HL-60 (cell line): ENCODE data around the gene GCM1.

ENCODE experiments used
- DNase-seq, 2 experiments: peaks; one replicate each; pipeline ENCODE4 v3.0.0-alpha.2; 2010 to 2020; ENCODE audit warnings: low read depth in 1 of 2, low spot score in 1 of 2
- H3K27ac ChIP-seq: fragments of 250-450 bp; sonication (Bioruptor Pico); replicated peaks from 2 replicates; pipeline ENCODE4 v1.5.1; 2020; ENCODE audit warnings: mild to moderate bottlenecking, moderate library complexity
- H3K27me3 ChIP-seq: fragments of 250-450 bp; sonication (Bioruptor Pico); 2 replicates; pipeline ENCODE4 v1.5.1; 2021; ENCODE audit warnings: mild to moderate bottlenecking, moderate library complexity; ENCODE audit not compliant: insufficient read depth, poor library complexity, severe bottlenecking
- H3K4me3 ChIP-seq: replicated peaks from 2 replicates; pipeline ENCODE4 v1.5.1; 2011; ENCODE audit warnings: mild to moderate bottlenecking, control low read depth, low read length; ENCODE audit not compliant: insufficient read depth
- CTCF ChIP-seq: IDR thresholded peaks from one replicate; pipeline ENCODE4 v1.5.1; 2011; ENCODE audit warnings: low read length, control low read depth, inconsistent platforms; ENCODE audit not compliant: insufficient read depth
- GABPA ChIP-seq: IDR thresholded peaks from 2 replicates; pipeline ENCODE4 v1.6.1; 2012; ENCODE audit warnings: low read depth
- POLR2AphosphoS5 ChIP-seq: IDR thresholded peaks from 2 replicates; pipeline ENCODE4 v1.6.1; 2012; ENCODE audit warnings: low read depth
- REST ChIP-seq: IDR thresholded peaks from 2 replicates; pipeline ENCODE4 v1.6.1; 2012; ENCODE audit warnings: low read depth; ENCODE audit not compliant: insufficient replicate concordance
- SPI1 ChIP-seq: IDR thresholded peaks from 2 replicates; pipeline ENCODE4 v1.6.1; 2012; ENCODE audit warnings: low read depth, mild to moderate bottlenecking, borderline replicate concordance

Gene GCM1

GRCh38 chr6:53178837-53179432, 30.3 kb upstream of the GCM1 start:
- Histone ChIP-seq H3K4me3 (no peak overlapping the region), H3K27ac (no peak overlapping the region), H3K27me3 (no peaks in the 10 kb centered on the region)
- TF ChIP-seq POLR2AphosphoS5 (no peak), SPI1 (no peak), REST (no peak), GABPA (no peak), CTCF (no peak)
- no peak for DNase-seq

- H3K4me3 ChIP-seq = no peak overlapping the region
- H3K27me3 ChIP-seq = no peaks in the 10 kb centered on the region
- DNase-seq = no peak
- H3K27ac ChIP-seq = no peak overlapping the region
- no peak for TF ChIP-seq SPI1
- no peak for TF ChIP-seq REST
- no peak for TF ChIP-seq POLR2AphosphoS5
- no peak for TF ChIP-seq GABPA
- TF ChIP-seq CTCF = no peak
These were observed 26.4 kb upstream of the GCM1 start for GRCh38 chr6:53175027-53175426.

- H3K4me3 ChIP-seq = no peak overlapping the region
- no peak overlapping the region for H3K27ac ChIP-seq
- DNase-seq = no peak
- no peaks in the 10 kb centered on the region for H3K27me3 ChIP-seq
- TF ChIP-seq GABPA = no peak
- no peak for TF ChIP-seq REST
- TF ChIP-seq POLR2AphosphoS5 = no peak
- TF ChIP-seq CTCF = no peak
- no peak for TF ChIP-seq SPI1
These were observed 23.8 kb upstream of the GCM1 start for GRCh38 chr6:53172468-53172803.
